ENCODE measurements around the gene TIMM29. TPM values are rescaled to one million over a fixed set of nuclear protein-coding genes. Genes with fewer than 3 reads are reported as not detected.

Gene TIMM29
- total RNA-seq, 2 experiments from 2014 or later, result 14.7 to 17.7 TPM

DNA sequence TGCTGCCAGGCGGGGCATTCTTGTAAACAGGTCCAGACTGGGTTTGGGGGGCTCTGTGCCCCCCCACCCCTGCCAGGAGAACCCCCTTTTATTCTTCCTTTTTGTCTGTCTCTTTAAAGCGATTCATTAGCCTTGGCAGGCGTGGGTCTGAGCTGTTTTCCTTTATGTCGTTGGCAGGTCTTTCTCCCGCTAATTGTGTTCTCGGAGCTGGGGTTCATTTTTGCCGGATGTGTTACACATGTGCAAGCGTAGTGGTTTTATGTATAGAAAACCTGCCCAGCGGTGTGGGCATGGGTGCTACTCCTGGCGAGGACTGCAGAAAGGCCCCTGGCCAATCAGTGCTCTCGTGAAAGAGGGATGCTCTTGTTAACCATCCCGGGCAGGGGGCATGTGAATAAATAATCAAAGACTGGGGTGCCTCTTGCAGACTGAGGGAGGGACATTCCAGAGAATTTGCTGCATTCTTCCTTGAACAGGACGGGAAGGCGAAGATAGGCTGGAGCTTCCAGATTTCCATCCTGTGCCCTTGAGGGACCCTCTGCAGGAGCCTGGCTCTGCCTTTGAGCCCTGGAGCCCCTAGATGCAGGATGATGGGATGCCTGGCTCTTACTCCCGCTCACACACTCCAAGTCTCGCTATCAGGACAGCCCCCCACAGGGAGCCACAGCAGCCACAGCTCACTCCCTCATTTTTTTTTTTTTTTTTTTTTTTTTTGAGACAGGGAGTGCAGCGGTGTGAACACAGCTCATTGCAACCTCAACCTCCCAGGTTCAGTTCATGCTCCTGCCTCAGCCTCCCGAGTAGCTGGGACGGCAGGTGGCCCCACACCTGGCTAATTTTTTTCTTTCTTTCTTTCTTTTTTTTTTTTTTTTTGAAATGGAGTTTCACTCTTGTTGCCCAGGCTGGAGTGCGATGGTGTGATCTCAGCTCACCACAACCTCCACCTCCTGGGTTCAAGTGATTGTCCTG lies 43.1 kb upstream of the TIMM29 start:
- TF ChIP-seq, protein P1, sequence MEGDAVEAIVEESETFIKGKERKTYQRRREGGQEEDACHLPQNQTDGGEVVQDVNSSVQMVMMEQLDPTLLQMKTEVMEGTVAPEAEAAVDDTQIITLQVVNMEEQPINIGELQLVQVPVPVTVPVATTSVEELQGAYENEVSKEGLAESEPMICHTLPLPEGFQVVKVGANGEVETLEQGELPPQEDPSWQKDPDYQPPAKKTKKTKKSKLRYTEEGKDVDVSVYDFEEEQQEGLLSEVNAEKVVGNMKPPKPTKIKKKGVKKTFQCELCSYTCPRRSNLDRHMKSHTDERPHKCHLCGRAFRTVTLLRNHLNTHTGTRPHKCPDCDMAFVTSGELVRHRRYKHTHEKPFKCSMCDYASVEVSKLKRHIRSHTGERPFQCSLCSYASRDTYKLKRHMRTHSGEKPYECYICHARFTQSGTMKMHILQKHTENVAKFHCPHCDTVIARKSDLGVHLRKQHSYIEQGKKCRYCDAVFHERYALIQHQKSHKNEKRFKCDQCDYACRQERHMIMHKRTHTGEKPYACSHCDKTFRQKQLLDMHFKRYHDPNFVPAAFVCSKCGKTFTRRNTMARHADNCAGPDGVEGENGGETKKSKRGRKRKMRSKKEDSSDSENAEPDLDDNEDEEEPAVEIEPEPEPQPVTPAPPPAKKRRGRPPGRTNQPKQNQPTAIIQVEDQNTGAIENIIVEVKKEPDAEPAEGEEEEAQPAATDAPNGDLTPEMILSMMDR (IDR thresholded peaks at IDR 0.05), result no peak
- no peak for ATAC-seq
- ChIA-PET CTCF (interaction anchor here (0.7 to 1.3 kb wide), 2 partner anchors 21 to 169 kb away, joined by 3 read pairs; no protein-coding TSS in a partner anchor), POLR2A (interaction anchor here (0.6 kb wide), 1 partner anchor 209 kb away, joined by 5 read pairs; no protein-coding TSS in a partner anchor)
- Mint-ChIP-seq H3K27ac (no peak overlapping the region), H3K9me3 (no peaks in the 10 kb centered on the region), H3K36me3 (ENCODE audit: low read depth) (peaks cover 5% of the 10 kb centered on the region), H3K4me3 (no peak overlapping the region), H3K27me3 (no peaks in the 10 kb centered on the region), H3K4me1 (ENCODE audit: low read depth) (peaks cover 12% of the 10 kb centered on the region)
- no peak for DNase-seq
- intact Hi-C loops (cut with micrococcal nuclease), result no loop called here

DNA sequence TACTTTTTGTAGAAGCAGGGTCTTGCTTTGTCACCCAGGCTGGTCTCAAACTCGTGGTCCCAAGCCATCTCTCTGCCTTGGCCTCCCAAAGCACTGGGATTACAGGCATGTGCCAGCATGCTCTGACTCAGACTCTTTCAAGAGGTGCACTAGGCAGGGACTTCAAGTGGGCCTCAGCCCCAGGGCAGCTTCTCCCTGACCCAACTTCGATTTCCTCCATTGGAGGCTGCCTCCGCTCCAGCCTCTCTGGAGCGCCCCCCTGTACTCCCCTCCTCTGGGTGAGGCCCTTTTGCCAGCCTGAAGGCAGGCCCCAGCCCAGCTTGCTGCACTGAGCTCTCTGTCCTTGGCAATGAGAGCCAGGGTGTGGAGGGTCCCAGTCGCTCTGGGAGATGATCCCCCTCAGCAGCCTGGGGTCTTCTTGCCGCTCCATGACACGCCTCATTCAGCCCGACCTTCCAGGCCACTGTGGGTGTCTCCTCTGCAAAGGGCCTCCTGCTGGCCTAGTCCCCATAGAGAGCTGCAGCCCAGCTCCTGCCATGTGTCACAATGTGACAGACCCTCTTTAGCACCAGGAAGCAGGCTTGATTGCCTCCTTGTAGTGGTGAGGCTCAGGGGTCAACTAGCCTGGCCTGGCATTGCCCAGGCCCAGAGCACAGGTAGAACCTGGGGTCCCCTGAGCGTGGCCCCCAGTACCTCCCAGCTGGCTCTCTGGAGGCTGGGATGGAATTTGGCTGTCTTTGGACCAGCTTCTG lies 40.8 kb upstream of the TIMM29 start:
- intact Hi-C loops (cut with micrococcal nuclease), result no loop called here
- no peak for ATAC-seq
- POLR2A ChIA-PET, result interaction anchor here (0.6 to 2.0 kb wide), 4 partner anchors 9 to 217 kb away, joined by 3 to 9 read pairs (median 4); no protein-coding TSS in a partner anchor
- Mint-ChIP-seq H3K4me1 (ENCODE audit: low read depth) (peaks cover 12% of the 10 kb centered on the region), H3K36me3 (ENCODE audit: low read depth) (peaks cover 2% of the 10 kb centered on the region), H3K27ac (no peak overlapping the region), H3K27me3 (no peaks in the 10 kb centered on the region), H3K4me3 (no peak overlapping the region), H3K9me3 (no peaks in the 10 kb centered on the region)
- TF ChIP-seq, protein P1 (IDR thresholded peaks at IDR 0.05), result no peak
- no peak for DNase-seq
- CTCF ChIA-PET, result interaction anchor here (1.1 to 2.3 kb wide), 4 partner anchors 14 to 148 kb away, joined by 3 to 5 read pairs (median 3); no protein-coding TSS in a partner anchor

DNA sequence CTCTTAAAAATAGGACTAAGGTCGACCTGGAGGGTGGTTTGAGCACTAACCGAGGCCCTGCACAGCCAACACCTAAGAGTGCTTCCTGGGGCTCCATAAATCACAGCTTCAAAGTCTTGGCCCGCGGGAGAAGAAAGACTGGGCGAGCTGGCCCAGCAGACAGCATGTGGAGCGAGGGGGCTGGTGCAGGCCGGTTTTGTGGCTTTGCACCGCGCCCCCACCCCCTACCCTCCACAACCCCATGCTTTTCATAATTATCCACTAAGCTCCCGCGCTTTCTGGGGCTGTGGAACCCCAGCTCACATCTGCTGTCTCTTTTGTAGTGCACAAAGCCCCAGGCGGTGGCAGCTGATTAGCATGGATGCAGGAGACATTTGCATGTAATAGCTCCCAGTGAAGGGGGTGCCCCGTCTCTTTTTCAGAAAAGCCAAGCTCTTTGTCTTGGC lies 40.2 kb upstream of the TIMM29 start:
- no peak overlapping the region for H3K4me3 Mint-ChIP-seq
- DNase-seq (no peak), ATAC-seq (no peak)
- H3K4me1 Mint-ChIP-seq (ENCODE audit: low read depth), result peaks cover 12% of the 10 kb centered on the region
- TF ChIP-seq, protein P1 (IDR thresholded peaks at IDR 0.05), result no peak
- ChIA-PET POLR2A (interaction anchor here (0.6 to 2.0 kb wide), 3 partner anchors 10 to 38 kb away, joined by 3 to 9 read pairs (median 4); no protein-coding TSS in a partner anchor), CTCF (interaction anchor here (1.1 to 2.3 kb wide), 3 partner anchors 24 to 147 kb away, joined by 3 to 5 read pairs (median 3); no protein-coding TSS in a partner anchor)
- no peak overlapping the region for H3K27ac Mint-ChIP-seq
- intact Hi-C loops (cut with micrococcal nuclease), result no loop called here
- H3K36me3 Mint-ChIP-seq (ENCODE audit: low read depth), result no peaks in the 10 kb centered on the region
- no peaks in the 10 kb centered on the region for H3K27me3 Mint-ChIP-seq
- no peaks in the 10 kb centered on the region for H3K9me3 Mint-ChIP-seq

DNA sequence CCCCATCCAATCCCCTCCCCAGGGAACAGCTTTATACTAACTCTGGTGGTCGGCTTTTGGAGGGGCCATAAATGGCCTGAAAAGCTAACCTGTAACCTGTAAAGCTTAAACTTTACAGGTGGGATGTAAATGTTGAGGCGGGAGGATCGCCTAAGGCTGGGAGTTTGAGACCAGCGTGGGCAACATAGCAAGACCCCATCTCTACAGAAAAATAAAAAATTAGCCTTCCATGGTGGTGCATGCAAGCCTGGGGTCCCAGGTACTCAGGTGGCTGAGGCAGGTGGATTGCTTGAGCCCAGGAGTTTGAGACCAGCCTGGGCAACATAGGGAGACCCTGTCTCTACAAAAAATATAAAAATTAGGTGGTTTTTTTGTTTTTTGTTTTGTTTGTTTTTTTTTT lies 38.7 kb upstream of the TIMM29 start:
- Mint-ChIP-seq H3K4me3 (no peak overlapping the region), H3K27ac (no peak overlapping the region), H3K9me3 (no peaks in the 10 kb centered on the region), H3K27me3 (no peaks in the 10 kb centered on the region), H3K4me1 (ENCODE audit: low read depth) (peaks cover 12% of the 10 kb centered on the region), H3K36me3 (ENCODE audit: low read depth) (no peaks in the 10 kb centered on the region)
- ChIA-PET POLR2A (no interaction called here), CTCF (interaction anchor here (0.7 to 2.3 kb wide), 3 partner anchors 18 to 52 kb away, joined by 3 to 5 read pairs (median 4); no protein-coding TSS in a partner anchor)
- TF ChIP-seq, protein P1 (IDR thresholded peaks at IDR 0.05), result no peak
- DNase-seq (no peak), ATAC-seq (no peak)
- intact Hi-C loops (cut with micrococcal nuclease), result no loop called here

All from activated CD8-positive, alpha-beta T cell treated with anti-CD3 and anti-CD28 coated beads for 36 hours (primary cell).